ENCODE results near the gene IL17RB. TPM values are rescaled to one million over a fixed set of nuclear protein-coding genes. Genes with fewer than 3 reads are reported as not detected.

Gene IL17RB
- total RNA-seq, 3 donors from 2014 or later: 0.64 to 61.6 (median 46.5) TPM

DNA sequence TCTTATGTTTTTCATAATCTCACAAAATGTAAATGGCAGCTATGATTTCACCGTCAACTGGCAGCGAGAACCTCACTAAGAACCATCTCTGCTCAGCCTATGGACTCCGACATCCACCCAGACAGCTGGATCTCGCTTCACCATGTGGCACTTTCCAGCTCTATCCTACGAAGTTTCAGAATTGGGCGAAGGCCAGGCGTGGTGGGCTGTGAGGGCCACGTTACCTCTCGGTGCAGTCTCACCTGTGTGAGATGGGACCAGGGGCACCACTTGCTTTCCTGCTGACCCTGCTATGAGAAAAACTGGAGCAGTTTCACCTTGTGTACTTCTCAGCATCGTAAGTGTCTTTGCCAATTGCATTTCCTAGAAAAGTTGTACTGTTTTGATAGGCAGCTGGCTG lies 32.5 kb upstream of the IL17RB start:
- TF ChIP-seq POLR2AphosphoS5 (IDR thresholded peaks at IDR 0.05): no peak
- no peak for TF ChIP-seq POLR2A (IDR thresholded peaks at IDR 0.05)
- Histone ChIP-seq H3K36me3 (peaks cover 5% of the 10 kb centered on the region), H3K9me3 (no peaks in the 10 kb centered on the region), H3K27ac (no peak overlapping the region), H3K4me1 (no peaks in the 10 kb centered on the region), H3K27me3 (no peaks in the 10 kb centered on the region), H3K4me3 (no peak overlapping the region)
- no peak for DNase-seq (ENCODE audit: low spot score in 2 of 2)
- intact Hi-C loops (cut with DNase I; ENCODE audit: low total_unique reads): no loop called here

- no peak overlapping the region for H3K27ac ChIP-seq
- no peak for DNase-seq (ENCODE audit: low spot score in 2 of 2)
- H3K4me3 ChIP-seq: no peak overlapping the region
- no peaks in the 10 kb centered on the region for H3K9me3 ChIP-seq
- no peaks in the 10 kb centered on the region for H3K27me3 ChIP-seq
- intact Hi-C loops (cut with DNase I; ENCODE audit: low total_unique reads): no loop called here
- peaks cover 5% of the 10 kb centered on the region for H3K36me3 ChIP-seq
- TF ChIP-seq POLR2A (IDR thresholded peaks at IDR 0.05) (no peak), CTCF (IDR thresholded peaks at IDR 0.05) (no peak), POLR2AphosphoS5 (IDR thresholded peaks at IDR 0.05) (no peak)
- H3K4me1 ChIP-seq: no peaks in the 10 kb centered on the region
These were observed 31.3 kb upstream of the IL17RB start for GRCh38 chr3:53815067-53815466.

- H3K9me3 ChIP-seq: no peaks in the 10 kb centered on the region
- no peak overlapping the region for H3K27ac ChIP-seq
- H3K27me3 ChIP-seq: no peaks in the 10 kb centered on the region
- DNase-seq (ENCODE audit: low spot score in 2 of 2): no peak
- H3K4me1 ChIP-seq: no peaks in the 10 kb centered on the region
- H3K36me3 ChIP-seq: peaks cover 5% of the 10 kb centered on the region
- intact Hi-C loops (cut with DNase I; ENCODE audit: low total_unique reads): no loop called here
- no peak for TF ChIP-seq POLR2AphosphoS5 (IDR thresholded peaks at IDR 0.05)
- no peak overlapping the region for H3K4me3 ChIP-seq
These were observed 30.7 kb upstream of the IL17RB start for GRCh38 chr3:53815651-53816050.

GRCh38 chr3:53816425-53816824 lies 29.9 kb upstream of the IL17RB start:
- H3K36me3 ChIP-seq: peaks cover 5% of the 10 kb centered on the region
- no peaks in the 10 kb centered on the region for H3K9me3 ChIP-seq
- H3K27me3 ChIP-seq: no peaks in the 10 kb centered on the region
- H3K4me3 ChIP-seq: no peak overlapping the region
- no peak for DNase-seq (ENCODE audit: low spot score in 2 of 2)
- H3K4me1 ChIP-seq: no peaks in the 10 kb centered on the region
- intact Hi-C loops (cut with DNase I; ENCODE audit: low total_unique reads): no loop called here
- no peak for TF ChIP-seq POLR2A (IDR thresholded peaks at IDR 0.05)
- no peak overlapping the region for H3K27ac ChIP-seq

GRCh38 chr3:53817211-53817610 lies 29.2 kb upstream of the IL17RB start:
- DNase-seq (ENCODE audit: low spot score in 2 of 2): no peak
- TF ChIP-seq POLR2A (IDR thresholded peaks at IDR 0.05): no peak
- H3K4me3 ChIP-seq: no peak overlapping the region

DNA sequence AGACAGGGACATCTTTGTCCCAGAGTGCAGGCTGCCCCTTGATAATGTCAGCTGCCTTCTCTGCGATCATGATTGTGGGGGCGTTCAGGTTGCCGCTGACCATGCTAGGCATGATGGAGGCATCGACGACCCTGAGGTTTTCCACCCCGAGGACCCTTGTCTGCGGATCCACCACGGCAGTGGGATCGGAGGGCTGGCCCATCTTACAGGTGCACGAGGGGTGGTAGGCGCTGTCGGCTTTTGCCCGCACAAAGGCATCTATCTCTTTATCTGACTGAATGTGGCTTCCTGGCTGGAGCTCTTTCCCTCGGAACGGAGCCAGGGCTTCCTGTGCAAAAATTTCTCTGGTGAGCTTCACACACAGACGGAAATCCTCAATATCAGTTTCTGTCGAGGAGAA lies 28.6 kb upstream of the IL17RB start:
- TF ChIP-seq POLR2AphosphoS5 (IDR thresholded peaks at IDR 0.05) (no peak), CTCF (IDR thresholded peaks at IDR 0.05) (no peak), POLR2A (IDR thresholded peaks at IDR 0.05) (no peak)
- intact Hi-C loops (cut with DNase I; ENCODE audit: low total_unique reads): no loop called here
- H3K27me3 ChIP-seq: no peaks in the 10 kb centered on the region
- DNase-seq (ENCODE audit: low spot score in 2 of 2): no peak
- H3K9me3 ChIP-seq: no peaks in the 10 kb centered on the region
- H3K4me1 ChIP-seq: no peaks in the 10 kb centered on the region
- H3K36me3 ChIP-seq: peaks cover 5% of the 10 kb centered on the region
- no peak overlapping the region for H3K4me3 ChIP-seq
- no peak overlapping the region for H3K27ac ChIP-seq

More at GRCh38 chr3:53817211-53817610, 29.2 kb upstream of the IL17RB start:
- Histone ChIP-seq H3K27ac (no peak overlapping the region), H3K27me3 (no peaks in the 10 kb centered on the region), H3K4me1 (no peaks in the 10 kb centered on the region), H3K9me3 (no peaks in the 10 kb centered on the region), H3K36me3 (peaks cover 5% of the 10 kb centered on the region)
- intact Hi-C loops (cut with DNase I; ENCODE audit: low total_unique reads): no loop called here

- TF ChIP-seq CTCF (IDR thresholded peaks at IDR 0.05) (no peak), POLR2A (IDR thresholded peaks at IDR 0.05) (no peak), POLR2AphosphoS5 (IDR thresholded peaks at IDR 0.05) (no peak)
- H3K9me3 ChIP-seq: no peaks in the 10 kb centered on the region
These were observed 27.9 kb upstream of the IL17RB start for GRCh38 chr3:53818221-53819162.

More at GRCh38 chr3:53818221-53819162, 27.9 kb upstream of the IL17RB start:
- no peaks in the 10 kb centered on the region for H3K27me3 ChIP-seq
- H3K4me1 ChIP-seq: no peaks in the 10 kb centered on the region
- H3K27ac ChIP-seq: no peak overlapping the region
- H3K36me3 ChIP-seq: peaks cover 5% of the 10 kb centered on the region
- intact Hi-C loops (cut with DNase I; ENCODE audit: low total_unique reads): no loop called here
- no peak overlapping the region for H3K4me3 ChIP-seq
- DNase-seq (ENCODE audit: low spot score in 2 of 2): no peak

Data from breast epithelium (tissue), 4 donors.